Ishikawa (cell line): ENCODE measurements around the gene ZDHHC8.

Source experiments
- CEBPB ChIP-seq: IDR thresholded peaks from 2 replicates; pipeline ENCODE4 v1.6.1; 2012
- CREB1 ChIP-seq: IDR thresholded peaks from 2 replicates; pipeline ENCODE4 v1.6.1; 2012; ENCODE audit warnings: low read depth
- EGR1 ChIP-seq: IDR thresholded peaks from 2 replicates; pipeline ENCODE4 v1.6.1; 2012
- EP300 ChIP-seq: IDR thresholded peaks from 2 replicates; pipeline ENCODE4 v1.6.1; 2012; ENCODE audit warnings: borderline replicate concordance
- FOXM1 ChIP-seq: IDR thresholded peaks from 2 replicates; pipeline ENCODE4 v1.6.1; 2012; ENCODE audit warnings: low read depth, borderline replicate concordance
- NFIC ChIP-seq: IDR thresholded peaks from 2 replicates; pipeline ENCODE4 v1.6.1; 2012
- RAD21 ChIP-seq: IDR thresholded peaks from 2 replicates; pipeline ENCODE4 v1.6.1; 2012; ENCODE audit warnings: low read depth
- TAF1 ChIP-seq: IDR thresholded peaks from 2 replicates; pipeline ENCODE4 v1.6.1; 2012; ENCODE audit warnings: low read depth, mild to moderate bottlenecking
- TCF12 ChIP-seq: IDR thresholded peaks from 2 replicates; pipeline ENCODE4 v1.6.1; 2012; ENCODE audit warnings: low read depth
- TEAD4 ChIP-seq: IDR thresholded peaks from 2 replicates; pipeline ENCODE4 v1.6.1; 2012
- YY1 ChIP-seq: IDR thresholded peaks from 2 replicates; pipeline ENCODE4 v1.6.1; 2012; ENCODE audit warnings: low read depth
- ZBTB7A ChIP-seq: IDR thresholded peaks from 2 replicates; pipeline ENCODE4 v1.6.1; 2012; ENCODE audit warnings: low read depth
- TF ChIP-seq, protein P1 (sequence below): IDR thresholded peaks from 2 replicates; pipeline ENCODE4 v1.6.1; 2012
- TF ChIP-seq, protein P2 (sequence below): IDR thresholded peaks from 2 replicates; pipeline ENCODE4 v1.6.1; 2012; ENCODE audit warnings: low read depth, mild to moderate bottlenecking
- TF ChIP-seq, protein P3 (sequence below): IDR thresholded peaks from 2 replicates; pipeline ENCODE4 v1.6.1; 2012

Gene ZDHHC8

DNA sequence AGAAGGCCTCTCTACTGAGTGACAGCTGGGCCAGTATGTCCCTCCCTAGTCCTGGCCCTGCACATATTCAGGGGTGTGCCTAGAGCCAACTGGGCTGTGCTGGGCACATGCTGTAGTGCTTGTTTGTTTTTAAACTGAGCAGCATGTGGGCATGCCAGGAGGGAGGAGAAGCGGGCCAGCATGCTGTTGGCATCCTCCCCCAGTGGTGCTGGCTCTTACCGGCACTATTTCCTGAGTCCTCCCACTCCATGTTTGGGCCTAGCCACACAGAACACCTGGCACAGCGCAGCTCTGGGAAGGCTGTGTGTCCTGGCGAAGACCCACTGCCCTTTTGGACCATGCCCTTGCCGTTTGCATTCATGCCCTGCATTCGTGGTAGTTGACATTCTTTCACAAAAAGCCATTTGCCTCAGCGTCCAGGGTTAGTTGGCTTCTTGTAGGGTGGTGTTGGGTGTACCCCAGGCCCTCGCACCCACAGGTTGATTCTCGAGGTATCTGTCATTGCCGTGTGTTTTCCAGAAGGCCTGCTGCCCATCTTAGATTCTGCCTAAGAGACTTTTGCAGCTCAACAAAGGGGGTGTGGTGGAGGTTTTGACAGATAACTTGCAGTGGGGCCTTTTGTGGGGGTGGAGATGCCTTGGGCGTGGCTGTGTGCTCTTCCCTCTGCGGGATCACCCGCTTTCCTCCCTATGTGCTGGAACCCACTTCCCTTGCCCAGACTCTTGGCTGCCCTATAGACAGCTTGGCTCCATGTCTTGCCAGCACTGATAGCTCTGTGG lies 38.0 kb upstream of the ZDHHC8 start:
- no peak for TF ChIP-seq EGR1
- TF ChIP-seq FOXM1, result no peak
- TF ChIP-seq RAD21, result no peak
- TF ChIP-seq, protein P1, sequence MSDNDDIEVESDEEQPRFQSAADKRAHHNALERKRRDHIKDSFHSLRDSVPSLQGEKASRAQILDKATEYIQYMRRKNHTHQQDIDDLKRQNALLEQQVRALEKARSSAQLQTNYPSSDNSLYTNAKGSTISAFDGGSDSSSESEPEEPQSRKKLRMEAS, result no peak
- no peak for TF ChIP-seq EP300
- TF ChIP-seq CREB1, result no peak
- TF ChIP-seq, protein P2, sequence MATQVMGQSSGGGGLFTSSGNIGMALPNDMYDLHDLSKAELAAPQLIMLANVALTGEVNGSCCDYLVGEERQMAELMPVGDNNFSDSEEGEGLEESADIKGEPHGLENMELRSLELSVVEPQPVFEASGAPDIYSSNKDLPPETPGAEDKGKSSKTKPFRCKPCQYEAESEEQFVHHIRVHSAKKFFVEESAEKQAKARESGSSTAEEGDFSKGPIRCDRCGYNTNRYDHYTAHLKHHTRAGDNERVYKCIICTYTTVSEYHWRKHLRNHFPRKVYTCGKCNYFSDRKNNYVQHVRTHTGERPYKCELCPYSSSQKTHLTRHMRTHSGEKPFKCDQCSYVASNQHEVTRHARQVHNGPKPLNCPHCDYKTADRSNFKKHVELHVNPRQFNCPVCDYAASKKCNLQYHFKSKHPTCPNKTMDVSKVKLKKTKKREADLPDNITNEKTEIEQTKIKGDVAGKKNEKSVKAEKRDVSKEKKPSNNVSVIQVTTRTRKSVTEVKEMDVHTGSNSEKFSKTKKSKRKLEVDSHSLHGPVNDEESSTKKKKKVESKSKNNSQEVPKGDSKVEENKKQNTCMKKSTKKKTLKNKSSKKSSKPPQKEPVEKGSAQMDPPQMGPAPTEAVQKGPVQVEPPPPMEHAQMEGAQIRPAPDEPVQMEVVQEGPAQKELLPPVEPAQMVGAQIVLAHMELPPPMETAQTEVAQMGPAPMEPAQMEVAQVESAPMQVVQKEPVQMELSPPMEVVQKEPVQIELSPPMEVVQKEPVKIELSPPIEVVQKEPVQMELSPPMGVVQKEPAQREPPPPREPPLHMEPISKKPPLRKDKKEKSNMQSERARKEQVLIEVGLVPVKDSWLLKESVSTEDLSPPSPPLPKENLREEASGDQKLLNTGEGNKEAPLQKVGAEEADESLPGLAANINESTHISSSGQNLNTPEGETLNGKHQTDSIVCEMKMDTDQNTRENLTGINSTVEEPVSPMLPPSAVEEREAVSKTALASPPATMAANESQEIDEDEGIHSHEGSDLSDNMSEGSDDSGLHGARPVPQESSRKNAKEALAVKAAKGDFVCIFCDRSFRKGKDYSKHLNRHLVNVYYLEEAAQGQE, result no peak
- no peak for TF ChIP-seq CEBPB
- TF ChIP-seq TCF12, result no peak
- TF ChIP-seq YY1, result no peak
- TF ChIP-seq, protein P3, sequence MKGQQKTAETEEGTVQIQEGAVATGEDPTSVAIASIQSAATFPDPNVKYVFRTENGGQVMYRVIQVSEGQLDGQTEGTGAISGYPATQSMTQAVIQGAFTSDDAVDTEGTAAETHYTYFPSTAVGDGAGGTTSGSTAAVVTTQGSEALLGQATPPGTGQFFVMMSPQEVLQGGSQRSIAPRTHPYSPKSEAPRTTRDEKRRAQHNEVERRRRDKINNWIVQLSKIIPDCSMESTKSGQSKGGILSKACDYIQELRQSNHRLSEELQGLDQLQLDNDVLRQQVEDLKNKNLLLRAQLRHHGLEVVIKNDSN, result no peak
- TF ChIP-seq TEAD4, result no peak
- TF ChIP-seq ZBTB7A, result no peak
- no peak for TF ChIP-seq TAF1
- no peak for TF ChIP-seq NFIC

DNA sequence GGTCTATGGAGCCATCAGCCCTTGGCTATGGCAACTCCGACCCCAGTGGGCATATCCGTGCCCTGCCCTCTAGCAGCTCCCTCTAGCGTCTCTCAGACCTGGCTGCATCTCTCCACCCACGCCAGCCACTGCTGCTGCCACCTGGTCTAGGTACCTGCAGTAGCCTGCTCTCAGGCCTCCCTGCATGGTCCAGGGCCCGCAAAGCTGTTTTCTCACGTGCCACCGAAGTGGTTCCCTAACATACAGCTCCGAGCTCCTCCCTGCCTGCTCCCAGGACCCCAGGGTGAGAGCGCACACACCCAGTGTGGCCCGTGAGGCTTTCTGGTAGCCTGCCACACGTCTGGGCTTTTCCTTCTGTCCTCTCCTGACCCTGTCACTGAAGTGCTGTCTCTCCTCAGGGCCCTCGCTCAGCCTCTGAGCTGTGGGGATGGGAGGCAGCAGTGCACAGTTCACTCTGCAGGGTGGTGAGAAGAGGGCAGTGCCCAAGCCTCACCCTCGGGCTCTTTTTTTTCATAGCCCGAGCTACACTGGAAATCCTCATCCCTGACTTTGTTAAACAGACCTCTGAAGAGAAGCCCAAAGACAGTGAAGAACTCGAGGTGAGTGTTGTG lies 37.3 kb upstream of the ZDHHC8 start:
- no peak for TF ChIP-seq YY1
- no peak for TF ChIP-seq ZBTB7A
- TF ChIP-seq, protein P3, result no peak
- no peak for TF ChIP-seq CREB1
- no peak for TF ChIP-seq TCF12
- TF ChIP-seq, protein P2, result no peak
- TF ChIP-seq EGR1, result no peak
- TF ChIP-seq FOXM1, result no peak
- TF ChIP-seq NFIC, result no peak
- TF ChIP-seq, protein P1, result no peak
- TF ChIP-seq EP300, result no peak
- no peak for TF ChIP-seq RAD21
- TF ChIP-seq CEBPB, result no peak
- no peak for TF ChIP-seq TEAD4
- TF ChIP-seq TAF1, result no peak

DNA sequence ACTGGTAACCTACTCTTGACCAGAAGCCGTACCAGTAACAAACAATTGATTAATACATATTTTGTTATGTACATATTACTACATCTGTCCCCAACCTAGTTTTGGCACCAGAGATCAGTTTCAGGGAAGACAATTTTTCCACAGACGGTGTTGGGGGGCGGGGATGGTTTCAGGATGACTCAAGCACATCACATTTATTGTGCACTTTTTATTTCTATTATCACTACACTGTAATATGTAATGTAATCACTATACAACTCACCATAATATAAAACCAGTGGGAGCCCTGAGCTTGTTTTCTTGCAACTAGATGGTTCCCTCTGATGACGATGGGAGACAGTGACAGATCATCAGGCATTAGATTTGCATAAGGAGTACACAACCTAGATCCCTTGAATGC lies 36.1 kb upstream of the ZDHHC8 start:
- TF ChIP-seq TAF1 (no peak), CEBPB (no peak), EP300 (no peak), TCF12 (no peak), FOXM1 (no peak), CREB1 (no peak), RAD21 (no peak), NFIC (no peak), TEAD4 (no peak), EGR1 (no peak), ZBTB7A (no peak), YY1 (no peak)
- TF ChIP-seq, protein P1, result no peak
- TF ChIP-seq, protein P2, result no peak
